HL-60 (cell line): ENCODE measurements around the gene VSTM2L.

Experiments
- CTCF ChIP-seq: IDR thresholded peaks from one replicate; pipeline ENCODE4 v1.5.1; 2011; ENCODE audit warnings: low read length, control low read depth, inconsistent platforms; ENCODE audit not compliant: insufficient read depth
- REST ChIP-seq: IDR thresholded peaks from 2 replicates; pipeline ENCODE4 v1.6.1; 2012; ENCODE audit warnings: low read depth; ENCODE audit not compliant: insufficient replicate concordance

GRCh38 chr20:37918035-37918434 is 15.1 kb downstream of the VSTM2L start:
- TF ChIP-seq REST (no peak), CTCF (no peak)
